Measurements from ENCODE around the gene PRSS2.

Gene PRSS2

DNA sequence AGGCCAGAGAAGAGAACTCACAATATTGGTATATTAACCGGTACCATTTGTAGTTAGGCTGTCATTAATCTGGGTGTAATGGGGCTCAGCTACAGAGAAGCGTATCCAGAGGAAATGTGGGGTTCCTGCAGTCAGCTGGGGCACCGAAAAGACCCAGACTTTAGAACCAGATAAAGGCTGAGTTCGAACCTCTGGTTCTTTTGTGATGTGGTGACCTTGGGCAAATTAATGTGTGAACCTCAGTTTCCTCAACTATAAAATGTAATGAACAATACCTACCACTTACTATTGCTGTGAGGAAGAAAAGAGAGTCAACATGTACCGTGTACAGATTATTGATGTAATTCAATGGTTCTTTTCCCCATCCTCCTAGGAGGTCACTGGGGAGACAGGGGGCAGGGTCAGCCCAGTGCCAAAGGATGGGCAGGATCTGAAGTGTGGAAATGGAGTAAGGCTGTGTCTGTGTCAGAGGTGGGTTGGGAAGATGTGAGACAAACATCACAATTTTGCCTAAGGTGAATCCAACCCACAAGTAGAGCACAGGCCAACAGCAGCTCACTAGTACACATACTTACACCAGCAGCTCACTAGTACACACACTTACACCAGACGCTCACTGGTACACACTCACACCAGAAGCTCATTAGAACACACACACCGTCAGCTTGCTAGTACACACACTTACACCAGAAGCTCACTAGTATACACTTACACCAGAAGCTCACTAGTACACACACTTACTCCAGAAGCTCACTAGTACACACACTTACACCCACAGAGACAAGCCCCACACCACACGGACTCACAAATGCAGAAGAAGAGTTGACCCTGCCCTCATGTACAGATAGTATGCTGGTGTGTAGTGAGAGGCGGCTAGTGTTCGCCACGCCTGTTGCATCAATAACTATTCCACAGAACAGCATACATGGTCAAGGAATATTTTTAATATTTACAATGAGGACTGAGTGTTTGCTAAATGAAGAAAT, 28.0 kb downstream of the PRSS2 start:
- peak overlapping the region; percentile 72; the same call in 1 of the 2 replicates for H3K4me3 ChIP-seq (ENCODE audit: low read length)
- H3K36me3 ChIP-seq (ENCODE audit: insufficient read depth, low read depth, low read length): peaks cover 8% of the 10 kb centered on the region; the same call in 1 of the 2 replicates
- no peaks in the 10 kb centered on the region for H3K9me3 ChIP-seq (ENCODE audit: insufficient read depth, low read depth, low read length)
- peaks cover 27% of the 10 kb centered on the region for H3K4me1 ChIP-seq (ENCODE audit: insufficient read depth, low read length)
- H3K27me3 ChIP-seq (ENCODE audit: insufficient read depth, low read length): peaks cover 80% of the 10 kb centered on the region
- H3K27ac ChIP-seq (ENCODE audit: low read length): no peak overlapping the region
- no peak overlapping the region for H3K9ac ChIP-seq (ENCODE audit: low read depth, low read length)

DNA sequence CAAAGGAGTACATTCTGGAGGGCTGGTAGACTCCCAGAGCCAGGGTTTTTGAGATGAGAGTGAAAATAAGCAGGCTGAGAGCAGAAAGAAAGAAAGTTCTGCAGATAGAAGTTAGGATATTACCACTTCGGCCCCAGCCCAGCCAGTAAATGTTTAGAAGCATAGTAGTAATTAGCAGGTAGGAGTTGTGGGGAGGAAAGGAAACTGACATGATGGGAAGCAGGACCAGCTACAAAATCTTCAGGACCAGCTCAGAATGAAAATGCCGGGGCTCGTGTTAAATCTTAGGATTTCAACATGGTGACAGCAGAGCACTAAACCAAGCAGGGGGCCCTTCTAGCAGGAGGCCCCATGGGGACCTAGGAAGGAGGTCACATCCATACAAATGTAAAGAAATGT, 28.7 kb downstream of the PRSS2 start:
- peaks cover 8% of the 10 kb centered on the region; the same call in 1 of the 2 replicates for H3K36me3 ChIP-seq (ENCODE audit: insufficient read depth, low read depth, low read length)
- H3K27ac ChIP-seq (ENCODE audit: low read length): no peak overlapping the region
- H3K4me3 ChIP-seq (ENCODE audit: low read length): no peak overlapping the region
- no peaks in the 10 kb centered on the region for H3K9me3 ChIP-seq (ENCODE audit: insufficient read depth, low read depth, low read length)
- peaks cover 74% of the 10 kb centered on the region for H3K27me3 ChIP-seq (ENCODE audit: insufficient read depth, low read length)
- H3K4me1 ChIP-seq (ENCODE audit: insufficient read depth, low read length): peaks cover 27% of the 10 kb centered on the region
- H3K9ac ChIP-seq (ENCODE audit: low read depth, low read length): no peak overlapping the region

DNA sequence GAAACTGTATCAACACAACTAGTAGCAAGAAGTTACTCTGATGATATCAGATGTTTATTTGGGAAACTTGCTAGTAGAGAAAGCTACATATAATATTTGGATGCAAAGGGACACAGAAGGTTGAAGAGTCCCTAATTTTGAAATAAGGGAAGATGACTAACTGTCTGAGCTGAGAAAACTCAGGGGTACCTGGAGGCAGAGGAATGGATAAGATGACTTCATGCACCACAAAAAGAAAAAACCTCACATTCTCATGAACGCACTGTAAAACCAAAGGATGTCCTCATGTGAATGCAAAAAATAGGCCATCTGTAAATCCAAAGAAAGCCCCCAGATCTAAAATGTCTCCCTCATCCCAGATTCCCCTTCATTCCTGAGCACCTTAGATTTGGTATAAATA, 29.3 kb downstream of the PRSS2 start:
- H3K27ac ChIP-seq (ENCODE audit: low read length): no peak overlapping the region
- H3K9me3 ChIP-seq (ENCODE audit: insufficient read depth, low read depth, low read length): no peaks in the 10 kb centered on the region
- H3K4me1 ChIP-seq (ENCODE audit: insufficient read depth, low read length): peaks cover 21% of the 10 kb centered on the region
- peaks cover 8% of the 10 kb centered on the region; the same call in 1 of the 2 replicates for H3K36me3 ChIP-seq (ENCODE audit: insufficient read depth, low read depth, low read length)
- peaks cover 74% of the 10 kb centered on the region for H3K27me3 ChIP-seq (ENCODE audit: insufficient read depth, low read length)
- H3K9ac ChIP-seq (ENCODE audit: low read depth, low read length): no peak overlapping the region
- no peak overlapping the region for H3K4me3 ChIP-seq (ENCODE audit: low read length)

- Histone ChIP-seq H3K9ac (ENCODE audit: low read depth, low read length) (no peak overlapping the region), H3K4me3 (ENCODE audit: low read length) (no peak overlapping the region), H3K27me3 (ENCODE audit: insufficient read depth, low read length) (peaks cover 70% of the 10 kb centered on the region), H3K36me3 (ENCODE audit: insufficient read depth, low read depth, low read length) (peaks cover 8% of the 10 kb centered on the region; the same call in 1 of the 2 replicates), H3K9me3 (ENCODE audit: insufficient read depth, low read depth, low read length) (no peaks in the 10 kb centered on the region), H3K4me1 (ENCODE audit: insufficient read depth, low read length) (peaks cover 16% of the 10 kb centered on the region), H3K27ac (ENCODE audit: low read length) (no peak overlapping the region)
Measured at GRCh38 chr7:142800699-142801260, 30.0 kb downstream of the PRSS2 start.

DNA sequence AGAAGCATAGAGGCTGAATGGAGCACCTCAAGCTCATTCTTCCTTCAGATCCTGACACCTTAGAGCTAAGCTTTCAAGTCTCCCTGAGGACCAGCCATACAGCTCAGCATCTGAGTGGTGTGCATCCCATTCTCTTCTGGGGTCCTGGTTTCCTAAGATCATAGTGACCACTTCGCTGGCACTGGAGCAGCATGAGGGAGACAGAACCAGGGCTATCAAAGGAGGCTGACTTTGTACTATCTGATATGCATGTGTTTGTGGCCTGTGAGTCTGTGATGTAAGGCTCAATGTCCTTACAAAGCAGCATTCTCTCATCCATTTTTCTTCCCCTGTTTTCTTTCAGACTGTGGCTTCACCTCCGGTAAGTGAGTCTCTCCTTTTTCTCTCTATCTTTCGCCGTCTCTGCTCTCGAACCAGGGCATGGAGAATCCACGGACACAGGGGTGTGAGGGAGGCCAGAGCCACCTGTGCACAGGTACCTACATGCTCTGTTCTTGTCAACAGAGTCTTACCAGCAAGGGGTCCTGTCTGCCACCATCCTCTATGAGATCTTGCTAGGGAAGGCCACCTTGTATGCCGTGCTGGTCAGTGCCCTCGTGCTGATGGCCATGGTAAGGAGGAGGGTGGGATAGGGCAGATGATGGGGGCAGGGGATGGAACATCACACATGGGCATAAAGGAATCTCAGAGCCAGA, 31.0 kb downstream of the PRSS2 start:
- Histone ChIP-seq H3K27me3 (ENCODE audit: insufficient read depth, low read length) (peaks cover 60% of the 10 kb centered on the region), H3K9me3 (ENCODE audit: insufficient read depth, low read depth, low read length) (no peaks in the 10 kb centered on the region), H3K4me3 (ENCODE audit: low read length) (no peak overlapping the region), H3K9ac (ENCODE audit: low read depth, low read length) (no peak overlapping the region), H3K4me1 (ENCODE audit: insufficient read depth, low read length) (peaks cover 13% of the 10 kb centered on the region), H3K27ac (ENCODE audit: low read length) (no peak overlapping the region), H3K36me3 (ENCODE audit: insufficient read depth, low read depth, low read length) (peaks cover 8% of the 10 kb centered on the region; the same call in 1 of the 2 replicates)

GRCh38 chr7:142802301-142802700, 31.5 kb downstream of the PRSS2 start:
- H3K27me3 ChIP-seq (ENCODE audit: insufficient read depth, low read length): peaks cover 55% of the 10 kb centered on the region
- H3K4me3 ChIP-seq (ENCODE audit: low read length): no peak overlapping the region
- H3K9me3 ChIP-seq (ENCODE audit: insufficient read depth, low read depth, low read length): no peaks in the 10 kb centered on the region
- H3K36me3 ChIP-seq (ENCODE audit: insufficient read depth, low read depth, low read length): peaks cover 8% of the 10 kb centered on the region; the same call in 1 of the 2 replicates
- H3K9ac ChIP-seq (ENCODE audit: low read depth, low read length): no peak overlapping the region
- H3K4me1 ChIP-seq (ENCODE audit: insufficient read depth, low read length): peaks cover 13% of the 10 kb centered on the region
- no peak overlapping the region for H3K27ac ChIP-seq (ENCODE audit: low read length)

- H3K4me1 ChIP-seq (ENCODE audit: insufficient read depth, low read length): peaks cover 11% of the 10 kb centered on the region
- no peaks in the 10 kb centered on the region for H3K9me3 ChIP-seq (ENCODE audit: insufficient read depth, low read depth, low read length)
- H3K36me3 ChIP-seq (ENCODE audit: insufficient read depth, low read depth, low read length): peaks cover 8% of the 10 kb centered on the region; the same call in 1 of the 2 replicates
- peaks cover 39% of the 10 kb centered on the region for H3K27me3 ChIP-seq (ENCODE audit: insufficient read depth, low read length)
- H3K9ac ChIP-seq (ENCODE audit: low read depth, low read length): no peak overlapping the region
- no peak overlapping the region for H3K27ac ChIP-seq (ENCODE audit: low read length)
- no peak overlapping the region for H3K4me3 ChIP-seq (ENCODE audit: low read length)
Measured at GRCh38 chr7:142803901-142804300, 33.1 kb downstream of the PRSS2 start.

- Histone ChIP-seq H3K4me3 (ENCODE audit: low read length) (no peak overlapping the region), H3K4me1 (ENCODE audit: insufficient read depth, low read length) (peaks cover 7% of the 10 kb centered on the region), H3K27me3 (ENCODE audit: insufficient read depth, low read length) (peaks cover 35% of the 10 kb centered on the region), H3K9ac (ENCODE audit: low read depth, low read length) (no peak overlapping the region), H3K27ac (ENCODE audit: low read length) (no peak overlapping the region), H3K9me3 (ENCODE audit: insufficient read depth, low read depth, low read length) (no peaks in the 10 kb centered on the region), H3K36me3 (ENCODE audit: insufficient read depth, low read depth, low read length) (peaks cover 8% of the 10 kb centered on the region; the same call in 1 of the 2 replicates)
Measured at GRCh38 chr7:142804728-142805207, 34.0 kb downstream of the PRSS2 start.

DNA sequence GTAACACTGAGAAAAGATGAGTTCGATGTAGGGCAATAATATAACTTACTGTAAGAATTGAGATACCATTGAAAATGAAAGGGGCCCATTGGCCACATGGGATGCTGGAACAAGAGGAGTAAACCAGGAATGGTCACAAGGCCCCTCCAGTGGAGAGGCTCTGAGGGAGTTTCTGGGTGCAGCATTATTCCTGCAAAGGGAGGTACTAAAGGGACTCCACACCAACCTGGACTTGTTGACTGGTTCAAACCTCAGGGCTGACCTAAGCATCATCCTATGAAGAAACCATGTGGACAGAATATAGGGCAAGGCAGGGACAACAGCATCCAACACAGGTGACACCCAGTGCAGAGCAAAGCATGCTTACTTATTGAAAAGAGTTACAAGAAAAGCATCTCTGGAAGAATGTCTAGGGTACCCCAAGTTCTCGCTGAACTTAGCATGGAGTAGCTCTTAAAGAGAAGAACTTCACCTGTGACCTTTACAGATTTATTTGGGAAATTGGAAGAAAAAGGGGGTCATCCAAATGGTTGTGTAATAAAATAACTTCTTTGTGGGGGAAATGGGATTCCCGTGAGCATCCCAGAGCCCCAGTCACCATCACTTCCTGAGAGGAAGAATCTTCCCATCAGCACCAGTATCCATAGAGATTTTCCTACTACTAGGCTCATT, 34.7 kb downstream of the PRSS2 start:
- Histone ChIP-seq H3K4me3 (ENCODE audit: low read length) (no peak overlapping the region), H3K36me3 (ENCODE audit: insufficient read depth, low read depth, low read length) (peaks cover 8% of the 10 kb centered on the region; the same call in 1 of the 2 replicates), H3K4me1 (ENCODE audit: insufficient read depth, low read length) (0 out of 2 replicates have a peak, but pooled peaks cover 3% of the 10 kb centered on the region), H3K27ac (ENCODE audit: low read length) (no peak overlapping the region), H3K9me3 (ENCODE audit: insufficient read depth, low read depth, low read length) (no peaks in the 10 kb centered on the region), H3K9ac (ENCODE audit: low read depth, low read length) (no peak overlapping the region), H3K27me3 (ENCODE audit: insufficient read depth, low read length) (peaks cover 31% of the 10 kb centered on the region)

- H3K36me3 ChIP-seq (ENCODE audit: insufficient read depth, low read depth, low read length): peaks cover 8% of the 10 kb centered on the region; the same call in 1 of the 2 replicates
- no peak overlapping the region for H3K27ac ChIP-seq (ENCODE audit: low read length)
- H3K4me3 ChIP-seq (ENCODE audit: low read length): no peak overlapping the region
- peaks cover 26% of the 10 kb centered on the region; the same call in 1 of the 2 replicates for H3K27me3 ChIP-seq (ENCODE audit: insufficient read depth, low read length)
- H3K4me1 ChIP-seq (ENCODE audit: insufficient read depth, low read length): 0 out of 2 replicates have a peak, but pooled peaks cover 3% of the 10 kb centered on the region
- no peak overlapping the region for H3K9ac ChIP-seq (ENCODE audit: low read depth, low read length)
- H3K9me3 ChIP-seq (ENCODE audit: insufficient read depth, low read depth, low read length): no peaks in the 10 kb centered on the region
Measured at GRCh38 chr7:142806022-142806356, 35.2 kb downstream of the PRSS2 start.

GRCh38 chr7:142806957-142807356, 36.2 kb downstream of the PRSS2 start:
- no peak overlapping the region for H3K9ac ChIP-seq (ENCODE audit: low read depth, low read length)
- H3K9me3 ChIP-seq (ENCODE audit: insufficient read depth, low read depth, low read length): no peaks in the 10 kb centered on the region
- H3K36me3 ChIP-seq (ENCODE audit: insufficient read depth, low read depth, low read length): peaks cover 8% of the 10 kb centered on the region; the same call in 1 of the 2 replicates
- no peak overlapping the region for H3K27ac ChIP-seq (ENCODE audit: low read length)
- H3K27me3 ChIP-seq (ENCODE audit: insufficient read depth, low read length): peaks cover 20% of the 10 kb centered on the region; the same call in 1 of the 2 replicates
- no peak overlapping the region for H3K4me3 ChIP-seq (ENCODE audit: low read length)
- 0 out of 2 replicates have a peak, but pooled peaks cover 3% of the 10 kb centered on the region for H3K4me1 ChIP-seq (ENCODE audit: insufficient read depth, low read length)
